ENCODE data around the gene FEV.

FEV gene

GRCh38 chr2:218959761-218960308 is 25.1 kb downstream of the FEV start:
- no peaks in the 10 kb centered on the region for H3K79me1 ChIP-seq (ENCODE audit: low read depth, low read length)
- no peak for DNase-seq (ENCODE audit: low spot score)
- H2AK5ac ChIP-seq (ENCODE audit: low read depth, low read length): no peak overlapping the region
- H2BK12ac ChIP-seq (ENCODE audit: low read length): no peak overlapping the region
- peak overlapping the region; percentile 99 for H2AFZ ChIP-seq (ENCODE audit: low read length)
- peak overlapping the region; percentile 89 for H3K4me2 ChIP-seq (ENCODE audit: insufficient read depth, low read length, poor library complexity, severe bottlenecking)
- peaks cover 18 to 72% (median 63%) of the 10 kb centered on the region in 3 experiments for H3K27me3 ChIP-seq (ENCODE audit: control insufficient read depth in 3 of 3, insufficient read depth in 3 of 3, low read depth in 1 of 3, low read length in 3 of 3)
- H3K36me3 ChIP-seq (replicated peaks in 1 of 2; ENCODE audit: control insufficient read depth in 2 of 2, insufficient read depth in 2 of 2, low read length in 2 of 2): no peaks in the 10 kb centered on the region
- peaks cover 15 to 21% of the 10 kb centered on the region in 2 donors for H3K4me1 ChIP-seq (ENCODE audit: control insufficient read depth in 2 of 2, insufficient read depth in 1 of 2, low read depth in 1 of 2, low read length in 2 of 2)
- H3K27ac ChIP-seq (replicated peaks; ENCODE audit: low read length): no peak overlapping the region
- H4K8ac ChIP-seq (ENCODE audit: low read depth, low read length): no peak overlapping the region
- H3K4me3 ChIP-seq (ENCODE audit: low read length in 2 of 2): peak overlapping the region; percentile 70 to 74
- no peak overlapping the region for H4K91ac ChIP-seq (ENCODE audit: low read depth, low read length, poor library complexity)
- no peak overlapping the region for H2BK120ac ChIP-seq (ENCODE audit: low read depth, low read length)
- H2BK5ac ChIP-seq (ENCODE audit: low read length): no peak overlapping the region
- no peak overlapping the region for H3K9ac ChIP-seq (ENCODE audit: low read depth, low read length, poor library complexity)
- no peak overlapping the region for H3K14ac ChIP-seq (ENCODE audit: low read length)
- no peak overlapping the region for H2BK15ac ChIP-seq (ENCODE audit: low read length)
- no peak overlapping the region for H3K18ac ChIP-seq (ENCODE audit: low read length)
- H3K4ac ChIP-seq (ENCODE audit: low read length): no peak overlapping the region
- no peak overlapping the region for H3K23ac ChIP-seq (ENCODE audit: low read depth, low read length, poor library complexity)
- no CpG with 5 or more reads among the region's 67 CpGs for WGBS, 2 donors (ENCODE audit: extremely low coverage in 2 of 2, insufficient read length in 2 of 2, insufficient replicate concordance in 1 of 2)
- H3K9me3 ChIP-seq (replicated peaks in 1 of 2; ENCODE audit: control insufficient read depth in 2 of 2, insufficient read depth in 1 of 2, low read depth in 1 of 2, low read length in 2 of 2): peaks cover 0 to 2% of the 10 kb centered on the region in 2 donors

- H2AK5ac ChIP-seq (ENCODE audit: low read depth, low read length): peak within 1 kb of the TSS; percentile 46
- H3K14ac ChIP-seq (ENCODE audit: low read length): peak within 1 kb of the TSS; percentile 63
- peaks cover 0 to 2% of the 10 kb centered on the region in 2 donors for H3K9me3 ChIP-seq (replicated peaks in 1 of 2; ENCODE audit: control insufficient read depth in 2 of 2, insufficient read depth in 1 of 2, low read depth in 1 of 2, low read length in 2 of 2)
- H3K4ac ChIP-seq (ENCODE audit: low read length): no peak within 1 kb of the TSS
- H2BK12ac ChIP-seq (ENCODE audit: low read length): no peak within 1 kb of the TSS
- no peak within 1 kb of the TSS for H2BK120ac ChIP-seq (ENCODE audit: low read depth, low read length)
- H3K79me1 ChIP-seq (ENCODE audit: low read depth, low read length): no peaks in the 10 kb centered on the region
- no peak within 1 kb of the TSS for H4K91ac ChIP-seq (ENCODE audit: low read depth, low read length, poor library complexity)
- peak within 1 kb of the TSS; percentile 98 for H2BK15ac ChIP-seq (ENCODE audit: low read length)
- DNase-seq (ENCODE audit: low spot score): peak; percentile 97
- peaks cover 18 to 76% (median 63%) of the 10 kb centered on the region in 3 experiments for H3K27me3 ChIP-seq (ENCODE audit: control insufficient read depth in 3 of 3, insufficient read depth in 3 of 3, low read depth in 1 of 3, low read length in 3 of 3)
- H3K4me3 ChIP-seq (ENCODE audit: low read length in 2 of 2): peak within 1 kb of the TSS; percentile 70 to 80
- H3K9ac ChIP-seq (ENCODE audit: low read depth, low read length, poor library complexity): peak within 1 kb of the TSS; percentile 88
- WGBS, 2 donors (ENCODE audit: extremely low coverage in 2 of 2, insufficient read length in 2 of 2, insufficient replicate concordance in 1 of 2): no CpG with 5 or more reads among the region's 37 CpGs
- H3K18ac ChIP-seq (ENCODE audit: low read length): peak within 1 kb of the TSS; percentile 84
- peak within 1 kb of the TSS; percentile 95 for H3K23ac ChIP-seq (ENCODE audit: low read depth, low read length, poor library complexity)
- H3K4me1 ChIP-seq (ENCODE audit: control insufficient read depth in 2 of 2, insufficient read depth in 1 of 2, low read depth in 1 of 2, low read length in 2 of 2): peaks cover 11 to 19% of the 10 kb centered on the region in 2 donors
- no peak within 1 kb of the TSS for H4K8ac ChIP-seq (ENCODE audit: low read depth, low read length)
- peak within 1 kb of the TSS; percentile 91 for H2BK5ac ChIP-seq (ENCODE audit: low read length)
- peak within 1 kb of the TSS; percentile 99 for H2AFZ ChIP-seq (ENCODE audit: low read length)
- H3K4me2 ChIP-seq (ENCODE audit: insufficient read depth, low read length, poor library complexity, severe bottlenecking): peak within 1 kb of the TSS; percentile 89
- H3K27ac ChIP-seq (replicated peaks; ENCODE audit: low read length): no peak within 1 kb of the TSS
- no peaks in the 10 kb centered on the region for H3K36me3 ChIP-seq (replicated peaks in 1 of 2; ENCODE audit: control insufficient read depth in 2 of 2, insufficient read depth in 2 of 2, low read length in 2 of 2)
These were observed 25.7 kb downstream of the FEV start, which contains the start of gene CDK5R2 for GRCh38 chr2:218959141-218959731. Gene CDK5R2, plus strand, starts transcription at chr2:218959666. Its CDS starts 155 bp downstream, at chr2:218959821.

GRCh38 chr2:218958276-218958675 is 26.7 kb downstream of the FEV start:
- Histone ChIP-seq H3K14ac (ENCODE audit: low read length) (no peak overlapping the region), H3K27me3 (ENCODE audit: control insufficient read depth in 3 of 3, insufficient read depth in 3 of 3, low read depth in 1 of 3, low read length in 3 of 3) (peaks cover 18 to 83% (median 63%) of the 10 kb centered on the region in 3 experiments), H2BK120ac (ENCODE audit: low read depth, low read length) (no peak overlapping the region), H3K4me2 (ENCODE audit: insufficient read depth, low read length, poor library complexity, severe bottlenecking) (no peak overlapping the region), H2AK5ac (ENCODE audit: low read depth, low read length) (no peak overlapping the region), H3K9me3 (replicated peaks in 1 of 2; ENCODE audit: control insufficient read depth in 2 of 2, insufficient read depth in 1 of 2, low read depth in 1 of 2, low read length in 2 of 2) (peaks cover 0 to 2% of the 10 kb centered on the region in 2 donors), H3K79me1 (ENCODE audit: low read depth, low read length) (no peaks in the 10 kb centered on the region), H4K8ac (ENCODE audit: low read depth, low read length) (no peak overlapping the region), H2BK12ac (ENCODE audit: low read length) (no peak overlapping the region), H3K18ac (ENCODE audit: low read length) (no peak overlapping the region), H2AFZ (ENCODE audit: low read length) (no peak overlapping the region), H2BK5ac (ENCODE audit: low read length) (no peak overlapping the region), H3K23ac (ENCODE audit: low read depth, low read length, poor library complexity) (no peak overlapping the region), H3K4ac (ENCODE audit: low read length) (no peak overlapping the region), H4K91ac (ENCODE audit: low read depth, low read length, poor library complexity) (no peak overlapping the region), H2BK15ac (ENCODE audit: low read length) (no peak overlapping the region), H3K36me3 (replicated peaks in 1 of 2; ENCODE audit: control insufficient read depth in 2 of 2, insufficient read depth in 2 of 2, low read length in 2 of 2) (no peaks in the 10 kb centered on the region), H3K27ac (replicated peaks; ENCODE audit: low read length) (no peak overlapping the region), H3K9ac (ENCODE audit: low read depth, low read length, poor library complexity) (no peak overlapping the region), H3K4me3 (ENCODE audit: low read length in 2 of 2) (no peak overlapping the region), H3K4me1 (ENCODE audit: control insufficient read depth in 2 of 2, insufficient read depth in 1 of 2, low read depth in 1 of 2, low read length in 2 of 2) (peaks cover 2 to 10% of the 10 kb centered on the region in 2 donors)
- no CpG with 5 or more reads among the region's 1 CpG for WGBS, 2 donors (ENCODE audit: extremely low coverage in 2 of 2, insufficient read length in 2 of 2, insufficient replicate concordance in 1 of 2)
- no peak for DNase-seq (ENCODE audit: low spot score)

GRCh38 chr2:218957671-218958070 is 27.3 kb downstream of the FEV start:
- Histone ChIP-seq H3K27me3 (ENCODE audit: control insufficient read depth in 3 of 3, insufficient read depth in 3 of 3, low read depth in 1 of 3, low read length in 3 of 3) (peaks cover 18 to 88% (median 63%) of the 10 kb centered on the region in 3 experiments), H3K27ac (replicated peaks; ENCODE audit: low read length) (no peak overlapping the region), H2BK5ac (ENCODE audit: low read length) (peak overlapping the region; percentile 32), H3K4me3 (ENCODE audit: low read length in 2 of 2) (no peak overlapping the region), H2BK15ac (ENCODE audit: low read length) (no peak overlapping the region), H3K9ac (ENCODE audit: low read depth, low read length, poor library complexity) (no peak overlapping the region), H3K9me3 (replicated peaks in 1 of 2; ENCODE audit: control insufficient read depth in 2 of 2, insufficient read depth in 1 of 2, low read depth in 1 of 2, low read length in 2 of 2) (peaks cover 0 to 2% of the 10 kb centered on the region in 2 donors), H3K79me1 (ENCODE audit: low read depth, low read length) (no peaks in the 10 kb centered on the region), H2BK12ac (ENCODE audit: low read length) (no peak overlapping the region), H2AFZ (ENCODE audit: low read length) (no peak overlapping the region), H3K36me3 (replicated peaks in 1 of 2; ENCODE audit: control insufficient read depth in 2 of 2, insufficient read depth in 2 of 2, low read length in 2 of 2) (no peaks in the 10 kb centered on the region), H3K23ac (ENCODE audit: low read depth, low read length, poor library complexity) (no peak overlapping the region), H2AK5ac (ENCODE audit: low read depth, low read length) (no peak overlapping the region), H2BK120ac (ENCODE audit: low read depth, low read length) (no peak overlapping the region), H3K4me2 (ENCODE audit: insufficient read depth, low read length, poor library complexity, severe bottlenecking) (no peak overlapping the region), H3K4ac (ENCODE audit: low read length) (no peak overlapping the region), H4K8ac (ENCODE audit: low read depth, low read length) (no peak overlapping the region), H3K4me1 (ENCODE audit: control insufficient read depth in 2 of 2, insufficient read depth in 1 of 2, low read depth in 1 of 2, low read length in 2 of 2) (peaks cover 2 to 9% of the 10 kb centered on the region in 2 donors), H3K14ac (ENCODE audit: low read length) (no peak overlapping the region), H3K18ac (ENCODE audit: low read length) (no peak overlapping the region), H4K91ac (ENCODE audit: low read depth, low read length, poor library complexity) (no peak overlapping the region)
- DNase-seq (ENCODE audit: low spot score): no peak
- WGBS, 2 donors (ENCODE audit: extremely low coverage in 2 of 2, insufficient read length in 2 of 2, insufficient replicate concordance in 1 of 2): no CpG with 5 or more reads among the region's 4 CpGs

Measured in neuronal stem cell (in vitro differentiated cells).